NCI-H510A treated with DMSO at 0.1 percent for 48 hours (cell line): ENCODE measurements around the gene NID2.

ENCODE experiments used
- DNase-seq: peaks from one replicate; lab custom pipeline; 2025; lab: John Stamatoyannopoulos, UW

NID2 gene

GRCh38 chr14:52023518-52023917, 45.3 kb downstream of the NID2 start:
- DNase-seq: no peak

GRCh38 chr14:52021957-52022600, 46.8 kb downstream of the NID2 start:
- DNase-seq: no peak

GRCh38 chr14:52020866-52021717, 47.8 kb downstream of the NID2 start:
- DNase-seq: no peak

- DNase-seq: no peak
These were observed 48.6 kb downstream of the NID2 start for GRCh38 chr14:52020161-52020714.

- no peak for DNase-seq
These were observed 49.9 kb downstream of the NID2 start for GRCh38 chr14:52018970-52019369.

GRCh38 chr14:52018252-52018651, 50.6 kb downstream of the NID2 start:
- DNase-seq: no peak

GRCh38 chr14:52015411-52016030, 53.3 kb downstream of the NID2 start:
- DNase-seq: no peak

- DNase-seq: no peak
These were observed 54.1 kb downstream of the NID2 start for GRCh38 chr14:52014601-52015267.

GRCh38 chr14:52013984-52014600, 54.8 kb downstream of the NID2 start:
- no peak for DNase-seq

GRCh38 chr14:52012635-52013034, 56.2 kb downstream of the NID2 start:
- no peak for DNase-seq

- no peak for DNase-seq
These were observed 57.3 kb downstream of the NID2 start for GRCh38 chr14:52011523-52011922.

GRCh38 chr14:52010173-52010693, 58.6 kb downstream of the NID2 start:
- DNase-seq: no peak

GRCh38 chr14:52008136-52008535, 60.7 kb downstream of the NID2 start:
- DNase-seq: no peak

GRCh38 chr14:52007637-52008036, 61.2 kb downstream of the NID2 start:
- no peak for DNase-seq

- DNase-seq: no peak
These were observed 61.6 kb downstream of the NID2 start for GRCh38 chr14:52007211-52007610.

GRCh38 chr14:52006361-52006760, 62.5 kb downstream of the NID2 start:
- no peak for DNase-seq

GRCh38 chr14:52005625-52006024, 63.2 kb downstream of the NID2 start:
- DNase-seq: no peak

GRCh38 chr14:52003324-52003723, 65.5 kb downstream of the NID2 start:
- no peak for DNase-seq

GRCh38 chr14:52002542-52002941, 66.3 kb downstream of the NID2 start:
- no peak for DNase-seq

GRCh38 chr14:52000696-52001095, 68.2 kb downstream of the NID2 start:
- DNase-seq: no peak

GRCh38 chr14:52000019-52000582, 68.8 kb downstream of the NID2 start:
- no peak for DNase-seq
